DND-41 (cell line): ENCODE results near the gene GPR183.

Experiments
- ATAC-seq: fragments of 200-7000 bp; cut with Tn5 transposase; 3 replicates; pipeline ENCODE4 v1.9.1; 2021; ENCODE audit warnings: low read depth; ENCODE audit not compliant: insufficient read depth
- DNase-seq: peaks from one replicate; pipeline ENCODE4 v3.0.0-alpha.2; 2020
- H2AFZ ChIP-seq: 2 replicates; pipeline ENCODE4 v1.6.0; 2012; ENCODE audit warnings: low read depth, low read length
- H3K27ac ChIP-seq: 2 replicates; pipeline ENCODE4 v1.5.1; 2012; ENCODE audit warnings: low read length, inconsistent platforms
- H3K27me3 ChIP-seq: fragments of 200-600 bp; sonication (generic); 2 replicates; pipeline ENCODE4 v1.6.0; 2012; ENCODE audit warnings: low read length, mild to moderate bottlenecking, inconsistent platforms; ENCODE audit not compliant: insufficient read depth, poor library complexity
- H3K36me3 ChIP-seq: 2 replicates; pipeline ENCODE4 v1.5.1; 2012; ENCODE audit warnings: low read length, inconsistent platforms; ENCODE audit not compliant: insufficient read depth
- H3K4me1 ChIP-seq: 2 replicates; pipeline ENCODE4 v1.5.1; 2012; ENCODE audit warnings: mild to moderate bottlenecking, low read length; ENCODE audit not compliant: insufficient read depth
- H3K4me2 ChIP-seq: 2 replicates; pipeline ENCODE4 v1.6.0; 2012; ENCODE audit warnings: mild to moderate bottlenecking, moderate library complexity, low read length, inconsistent platforms; ENCODE audit not compliant: insufficient read depth
- H3K4me3 ChIP-seq, 2 experiments: fragments of 200-600 bp in 1 of 2; shearing (Covaris generic) in 1 of 2; 2 replicates each; pipeline ENCODE4 v1.5.1; 2012 to 2016; ENCODE audit warnings: inconsistent platforms in 2 of 2, low read length in 2 of 2, mild to moderate bottlenecking in 2 of 2, low read depth in 1 of 2, moderate library complexity in 1 of 2
- H3K79me2 ChIP-seq: 2 replicates; pipeline ENCODE4 v1.6.0; 2012; ENCODE audit warnings: low read length, inconsistent platforms; ENCODE audit not compliant: insufficient read depth
- H3K9ac ChIP-seq: 2 replicates; pipeline ENCODE4 v1.6.0; 2012; ENCODE audit warnings: low read depth, mild to moderate bottlenecking, inconsistent platforms, low read length, moderate library complexity
- H3K9me3 ChIP-seq: 2 replicates; pipeline ENCODE4 v1.5.1; 2012; ENCODE audit warnings: low read length, moderate library complexity, mild to moderate bottlenecking, inconsistent platforms; ENCODE audit not compliant: insufficient read depth, severe bottlenecking
- H4K20me1 ChIP-seq: 2 replicates; pipeline ENCODE4 v1.6.0; 2012; ENCODE audit warnings: low read length; ENCODE audit not compliant: insufficient read depth
- CTCF ChIP-seq: IDR thresholded peaks from 2 replicates; pipeline ENCODE4 v1.5.1; 2012; ENCODE audit warnings: borderline replicate concordance, low read length, moderate library complexity, mild to moderate bottlenecking; ENCODE audit not compliant: poor library complexity, severe bottlenecking; ENCODE audit errors: extremely low read depth
- EZH2 ChIP-seq: IDR thresholded peaks from 3 replicates; pipeline ENCODE4 v1.6.1; 2012; ENCODE audit warnings: borderline replicate concordance, low read depth, mild to moderate bottlenecking, moderate library complexity, low read length, inconsistent platforms; ENCODE audit not compliant: severe bottlenecking

GPR183 gene

GRCh38 chr13:99301913-99302636 lies 5.1 kb downstream of the GPR183 start:
- H3K4me1 ChIP-seq: no peaks in the 10 kb centered on the region
- TF ChIP-seq CTCF: no peak
- TF ChIP-seq EZH2: no peak
- no peaks in the 10 kb centered on the region for H3K27me3 ChIP-seq
- peaks cover 24% of the 10 kb centered on the region for H3K36me3 ChIP-seq
- no peak overlapping the region for H2AFZ ChIP-seq
- H4K20me1 ChIP-seq: peaks cover 11% of the 10 kb centered on the region; the same call in 1 of the 2 replicates
- H3K9ac ChIP-seq: no peak overlapping the region
- ATAC-seq (no peak), DNase-seq (no peak)
- no peak overlapping the region for H3K27ac ChIP-seq
- H3K9me3 ChIP-seq: no peaks in the 10 kb centered on the region
- H3K4me3 ChIP-seq: no peak overlapping the region
- peaks cover 6% of the 10 kb centered on the region for H3K79me2 ChIP-seq
- no peak overlapping the region for H3K4me2 ChIP-seq

- TF ChIP-seq EZH2 (no peak), CTCF (no peak)
- H3K4me2 ChIP-seq: no peak overlapping the region
- no peak overlapping the region for H3K9ac ChIP-seq
- ATAC-seq (no peak), DNase-seq (no peak)
- no peaks in the 10 kb centered on the region for H3K9me3 ChIP-seq
- H3K36me3 ChIP-seq: peaks cover 24% of the 10 kb centered on the region
- H4K20me1 ChIP-seq: peaks cover 11% of the 10 kb centered on the region; the same call in 1 of the 2 replicates
- H3K27ac ChIP-seq: no peak overlapping the region
- peaks cover 6% of the 10 kb centered on the region for H3K79me2 ChIP-seq
- H2AFZ ChIP-seq: no peak overlapping the region
- no peaks in the 10 kb centered on the region for H3K4me1 ChIP-seq
- H3K27me3 ChIP-seq: no peaks in the 10 kb centered on the region
- no peak overlapping the region for H3K4me3 ChIP-seq
Measured at GRCh38 chr13:99301056-99301838, 6.0 kb downstream of the GPR183 start.

GRCh38 chr13:99299920-99300341 lies 7.3 kb downstream of the GPR183 start:
- no peak overlapping the region for H3K4me3 ChIP-seq
- peaks cover 31% of the 10 kb centered on the region for H3K36me3 ChIP-seq
- H2AFZ ChIP-seq: no peak overlapping the region
- DNase-seq (no peak), ATAC-seq (no peak)
- no peak overlapping the region for H3K27ac ChIP-seq
- H3K4me2 ChIP-seq: no peak overlapping the region
- no peaks in the 10 kb centered on the region for H3K27me3 ChIP-seq
- peaks cover 6% of the 10 kb centered on the region for H3K79me2 ChIP-seq
- H3K9me3 ChIP-seq: no peaks in the 10 kb centered on the region
- peaks cover 11% of the 10 kb centered on the region; the same call in 1 of the 2 replicates for H4K20me1 ChIP-seq
- no peaks in the 10 kb centered on the region for H3K4me1 ChIP-seq
- H3K9ac ChIP-seq: no peak overlapping the region
- TF ChIP-seq EZH2 (no peak), CTCF (no peak)
